ENCODE measurements around the gene PRKCG.

DNA sequence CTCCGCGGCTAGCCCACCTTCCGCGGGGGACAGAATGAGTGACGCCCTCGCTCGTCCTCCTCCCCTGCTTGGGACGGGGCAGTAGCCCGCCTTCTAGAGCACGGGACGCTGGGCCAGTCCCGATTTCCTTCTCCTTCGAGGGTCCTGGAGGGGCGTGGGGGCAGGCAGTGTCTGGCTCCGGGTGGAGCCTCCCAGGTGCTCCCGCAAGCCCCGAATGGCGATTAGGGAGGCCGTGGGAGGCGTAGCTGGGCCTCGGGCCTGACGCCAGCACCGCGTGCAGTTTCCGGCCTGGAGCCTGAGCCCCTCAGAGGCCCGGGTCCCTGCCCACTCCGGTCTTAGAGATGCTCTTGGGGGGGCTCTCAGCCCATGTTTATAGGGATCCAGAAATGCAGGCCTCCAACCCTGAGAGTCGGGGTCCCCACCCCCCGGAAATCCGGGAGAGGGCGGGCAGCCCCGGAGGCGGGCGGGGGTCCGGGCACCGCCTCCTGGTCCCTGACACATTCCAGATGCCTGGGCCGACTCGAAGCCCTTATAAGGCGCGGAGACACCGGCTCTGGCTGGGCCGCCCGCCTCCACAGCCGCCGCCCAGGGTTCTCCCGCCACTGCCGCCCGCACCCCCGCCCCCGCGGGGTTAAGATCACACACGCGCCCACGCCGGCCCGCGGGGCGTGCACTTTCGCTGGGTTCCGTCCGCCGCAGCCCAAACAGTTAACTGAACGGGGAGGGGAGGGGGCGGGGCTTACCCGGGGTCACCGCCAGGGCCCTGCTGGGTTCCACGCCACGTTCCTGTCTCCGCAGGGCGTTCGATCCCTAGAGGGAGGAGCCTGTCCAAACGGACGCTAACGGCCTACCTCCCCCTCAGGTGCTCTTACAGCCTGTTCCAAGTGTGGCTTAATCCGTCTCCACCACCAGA lies 12.8 kb upstream of the PRKCG start:
- no peak for TF ChIP-seq POLR2A (IDR thresholded peaks at IDR 0.05; ENCODE audit: low read depth, low read length)
- TF ChIP-seq POLR2AphosphoS5 (IDR thresholded peaks at IDR 0.05; ENCODE audit: low read depth, low read length): no peak
- TF ChIP-seq TAF1 (IDR thresholded peaks at IDR 0.05; ENCODE audit: low read depth, low read length): no peak
- TF ChIP-seq POU2F2 (IDR thresholded peaks at IDR 0.05; ENCODE audit: low read depth, low read length): no peak
- no peak for TF ChIP-seq SPI1 (IDR thresholded peaks at IDR 0.05; ENCODE audit: low read depth, low read length)
